ENCODE results near the gene ANO1. TPM values are rescaled to one million over a fixed set of nuclear protein-coding genes. Genes with fewer than 3 reads are reported as not detected.
A peak's percentile ranks its signal among the peaks of the same experiment; 100 is the strongest.

Gene ANO1
- total and polyA plus RNA-seq, 2 of the 8 experiments (the other 6 are each of a cell fraction or from before 2014, with no cell fraction given): 4.7 to 5.0 TPM

DNA sequence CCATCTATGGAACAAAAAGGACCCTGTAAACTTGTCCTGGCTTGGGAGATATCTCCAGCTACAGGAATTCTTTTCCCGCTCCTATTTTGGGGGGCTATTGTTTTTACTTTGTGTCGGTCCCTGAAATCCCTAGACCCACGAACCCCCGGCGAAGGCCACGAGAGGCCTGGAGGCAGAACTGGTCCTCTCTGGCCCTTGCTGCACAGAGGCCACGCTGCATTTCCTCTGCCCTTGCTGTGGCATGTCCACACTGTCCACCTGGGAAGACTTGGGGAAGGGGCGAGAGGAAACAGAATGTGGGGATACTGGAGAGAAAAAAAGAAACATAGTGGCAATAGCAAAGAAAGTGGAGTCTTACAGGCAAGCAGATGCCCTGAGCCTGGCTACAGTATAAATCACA lies 2.3 kb upstream of the ANO1 start:
- POLR2A ChIA-PET (ENCODE audit: partially characterized antibody): no interaction called here
- Histone ChIP-seq H3K4me3 (ENCODE audit: extremely low read depth in 1 of 4, insufficient read depth in 2 of 4, low read depth in 3 of 4, low read length in 4 of 4) (no peak overlapping the region), H2AFZ (ENCODE audit: low read length) (no peak overlapping the region), H2BK20ac (ENCODE audit: low read length) (no peak overlapping the region), H4K8ac (ENCODE audit: extremely low read depth, insufficient read depth, low read length) (no peak overlapping the region), H3K79me1 (ENCODE audit: low read depth, low read length) (no peaks in the 10 kb centered on the region), H3K36me3 (ENCODE audit: control insufficient read depth in 2 of 4, insufficient read depth in 4 of 4, low read length in 3 of 4) (no peaks in the 10 kb centered on the region), H2BK5ac (ENCODE audit: low read depth, low read length) (no peak overlapping the region), H3K4ac (replicated peaks; ENCODE audit: insufficient read length, low read depth, low read length) (no peak overlapping the region), H3K9me3 (ENCODE audit: insufficient read depth in 2 of 2, low read depth in 1 of 2, low read length in 1 of 2) (no peaks in the 10 kb centered on the region), H4K20me1 (replicated peaks in 1 of 2; ENCODE audit: control insufficient read depth in 1 of 2, insufficient read depth in 2 of 2, low read length in 2 of 2) (no peaks in the 10 kb centered on the region), H3K23ac (ENCODE audit: insufficient read length) (no peak overlapping the region), H3K4me2 (ENCODE audit: insufficient read depth in 1 of 2, low read depth in 2 of 2, low read length in 2 of 2) (no peak overlapping the region), H2BK120ac (replicated peaks; ENCODE audit: low read depth, low read length) (no peak overlapping the region), H3K27ac (ENCODE audit: low read depth, low read length) (no peak overlapping the region), H2AK5ac (ENCODE audit: low read depth, low read length) (no peak overlapping the region), H3K4me1 (replicated peaks in 1 of 4; ENCODE audit: control insufficient read depth in 3 of 4, insufficient read depth in 4 of 4, low read length in 3 of 4) (peaks cover 3 to 41% (median 21%) of the 10 kb centered on the region in 4 experiments), H2BK15ac (ENCODE audit: low read length) (no peak overlapping the region), H4K91ac (replicated peaks; ENCODE audit: insufficient read length, low read length) (peak overlapping the region; percentile 52), H3K9ac (replicated peaks in 1 of 4; ENCODE audit: extremely low read depth in 1 of 4, low read depth in 3 of 4, low read length in 3 of 4) (no peak overlapping the region), H2BK12ac (ENCODE audit: low read depth, low read length) (no peak overlapping the region), H4K5ac (ENCODE audit: insufficient read length, low read depth, low read length) (no peak overlapping the region), H3K79me2 (ENCODE audit: control insufficient read depth in 1 of 2, insufficient read depth in 2 of 2, low read length in 2 of 2) (no peaks in the 10 kb centered on the region), H3K18ac (ENCODE audit: extremely low read depth, low read length) (no peak overlapping the region), H3K56ac (replicated peaks; ENCODE audit: insufficient read length, low read depth, low read length) (no peak overlapping the region), H3K23me2 (ENCODE audit: low read depth, low read length) (peaks cover 10% of the 10 kb centered on the region; the same call in 1 of the 2 replicates), H3K27me3 (replicated peaks in 1 of 4; ENCODE audit: control insufficient read depth in 3 of 4, extremely low read depth in 1 of 4, insufficient read depth in 3 of 4, low read length in 3 of 4) (peaks cover 26 to 60% (median 54%) of the 10 kb centered on the region in 4 experiments), H3K14ac (ENCODE audit: insufficient read length) (no peak overlapping the region)
- FAIRE-seq: no peak
- CTCF ChIA-PET (ENCODE audit: partially characterized antibody): interaction anchor here (0.8 to 11.2 kb wide), 4 partner anchors 82 to 157 kb away, joined by 3 to 103 read pairs (median 8); no protein-coding TSS in a partner anchor
- WGBS, 2 experiments (ENCODE audit: extremely low coverage in 1 of 2, insufficient coverage in 1 of 2, insufficient read length in 1 of 2, insufficient replicate concordance in 2 of 2, low coverage in 1 of 2, low lambda C conversion rate in 2 of 2, missing lambda C conversion rate in 1 of 2): 94% methylated on average over 8 of the region's 8 CpGs; no CpG with 5 or more reads in 1 of the 2 experiments
- DNase-seq (ENCODE audit: low read depth in 1 of 2, low spot score in 2 of 2): no peak
- TF ChIP-seq, protein P1, sequence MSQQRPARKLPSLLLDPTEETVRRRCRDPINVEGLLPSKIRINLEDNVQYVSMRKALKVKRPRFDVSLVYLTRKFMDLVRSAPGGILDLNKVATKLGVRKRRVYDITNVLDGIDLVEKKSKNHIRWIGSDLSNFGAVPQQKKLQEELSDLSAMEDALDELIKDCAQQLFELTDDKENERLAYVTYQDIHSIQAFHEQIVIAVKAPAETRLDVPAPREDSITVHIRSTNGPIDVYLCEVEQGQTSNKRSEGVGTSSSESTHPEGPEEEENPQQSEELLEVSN (IDR thresholded peaks at IDR 0.05): no peak
- TF ChIP-seq FOSL1 (IDR thresholded peaks at IDR 0.05; ENCODE audit: insufficient read depth, low read depth, low read length) (no peak), TCF12 (IDR thresholded peaks at IDR 0.05; ENCODE audit: low read depth, low read length) (no peak), NANOG (IDR thresholded peaks at IDR 0.05; ENCODE audit: insufficient read depth, low read depth, low read length, poor library complexity, severe bottlenecking) (no peak), ASH2L (IDR thresholded peaks at IDR 0.05; ENCODE audit: low read length) (no peak), POU5F1 (IDR thresholded peaks at IDR 0.05; ENCODE audit: low read depth, low read length) (no peak), BACH1 (IDR thresholded peaks at IDR 0.05; ENCODE audit: low read length) (no peak), CREB1 (IDR thresholded peaks at IDR 0.05) (no peak)
- TF ChIP-seq, protein P2, sequence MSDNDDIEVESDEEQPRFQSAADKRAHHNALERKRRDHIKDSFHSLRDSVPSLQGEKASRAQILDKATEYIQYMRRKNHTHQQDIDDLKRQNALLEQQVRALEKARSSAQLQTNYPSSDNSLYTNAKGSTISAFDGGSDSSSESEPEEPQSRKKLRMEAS (IDR thresholded peaks at IDR 0.05): no peak
- TF ChIP-seq, protein P3, sequence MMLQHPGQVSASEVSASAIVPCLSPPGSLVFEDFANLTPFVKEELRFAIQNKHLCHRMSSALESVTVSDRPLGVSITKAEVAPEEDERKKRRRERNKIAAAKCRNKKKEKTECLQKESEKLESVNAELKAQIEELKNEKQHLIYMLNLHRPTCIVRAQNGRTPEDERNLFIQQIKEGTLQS (IDR thresholded peaks at IDR 0.05; ENCODE audit: insufficient read depth, low read depth, low read length): no peak
